ENCODE results near the gene ACSF2. TPM values are rescaled to one million over a fixed set of nuclear protein-coding genes. Genes with fewer than 3 reads are reported as not detected.
A peak's percentile ranks its signal among the peaks of the same experiment; 100 is the strongest.

The ACSF2 gene
- total and polyA plus RNA-seq, 2 of the 13 experiments (the other 11 are each of a cell fraction or from before 2014, with no cell fraction given) = 87.3 to 109 TPM

GRCh38 chr17:50428831-50429424 lies 2.9 kb downstream of the ACSF2 start (continued):
- TF ChIP-seq NONO (IDR thresholded peaks at IDR 0.05) = no peak
- TF ChIP-seq NONO (CRISPR knock-in tag; conservative IDR thresholded peaks at IDR 0.05) = peak; percentile 63; the same call in 1 of the 2 replicates
- TF ChIP-seq MIER2 (CRISPR knock-in tag; IDR thresholded peaks at IDR 0.05) = peak; percentile 88
- TF ChIP-seq ZSCAN22 (CRISPR knock-in tag; IDR thresholded peaks at IDR 0.05) = no peak
- peak in 1 of 2 experiments; percentile 88; a peak in 3 of 4 replicates for TF ChIP-seq HMGXB4 (CRISPR knock-in tag; IDR thresholded peaks at IDR 0.05; ENCODE audit: borderline replicate concordance in 1 of 2, low read depth in 1 of 2)
- TF ChIP-seq KLF12 (CRISPR knock-in tag; IDR thresholded peaks at IDR 0.05; ENCODE audit: borderline replicate concordance) = no peak
- peak; percentile 42; the same call in 1 of the 2 replicates for TF ChIP-seq ZFP90 (CRISPR knock-in tag; IDR thresholded peaks at IDR 0.05; ENCODE audit: borderline replicate concordance)
- TF ChIP-seq NR2F2 (IDR thresholded peaks at IDR 0.05; ENCODE audit: borderline replicate concordance, low read depth) = peak; percentile 70; the same call in 1 of the 2 replicates
- TF ChIP-seq ZBTB25 (CRISPR knock-in tag; IDR thresholded peaks at IDR 0.05) = peak; percentile 93
- TF ChIP-seq NFE2L1 (CRISPR knock-in tag; IDR thresholded peaks at IDR 0.05; ENCODE audit: borderline replicate concordance) = no peak
- TF ChIP-seq ZNF362 (CRISPR knock-in tag; IDR thresholded peaks at IDR 0.05; ENCODE audit: borderline replicate concordance) = peak; percentile 44; the same call in 1 of the 2 replicates
- TF ChIP-seq ZNF569 (CRISPR knock-in tag; IDR thresholded peaks at IDR 0.05; ENCODE audit: borderline replicate concordance) = no peak
- TF ChIP-seq IRF2 (CRISPR knock-in tag; IDR thresholded peaks at IDR 0.05) = peak; percentile 96
- peak; percentile 98; the same call in 1 of the 2 replicates for TF ChIP-seq CBX5 (CRISPR knock-in tag; IDR thresholded peaks at IDR 0.05; ENCODE audit: borderline replicate concordance)
- TF ChIP-seq CREB1 (IDR thresholded peaks at IDR 0.05) = no peak; the same call in 1 of the 2 replicates
- peak; percentile 81; the same call in 1 of the 2 replicates for TF ChIP-seq CREB1 (CRISPR knock-in tag; IDR thresholded peaks at IDR 0.05)
- no peak for TF ChIP-seq ZNF343 (CRISPR knock-in tag; IDR thresholded peaks at IDR 0.05)
- TF ChIP-seq GTF2F1 (IDR thresholded peaks at IDR 0.05; ENCODE audit: low read length) = no peak
- peak; percentile 89; the same call in 1 of the 2 replicates for TF ChIP-seq SP140L (CRISPR knock-in tag; IDR thresholded peaks at IDR 0.05; ENCODE audit: borderline replicate concordance)
- peak; percentile 73 for TF ChIP-seq CBFB (CRISPR knock-in tag; IDR thresholded peaks at IDR 0.05)
- no peak for TF ChIP-seq TEAD2 (CRISPR knock-in tag; IDR thresholded peaks at IDR 0.05)
- no peak for TF ChIP-seq MAFG (CRISPR knock-in tag; IDR thresholded peaks at IDR 0.05)
- TF ChIP-seq ZSCAN31 (CRISPR knock-in tag; IDR thresholded peaks at IDR 0.05; ENCODE audit: low read depth) = 0 out of 2 replicates have a peak, but pooled peaks have one; percentile 21

Data from HepG2 (cell line).